Esophagus muscularis mucosa (tissue), 4 donors: ENCODE measurements around the gene PPM1D.

ENCODE experiments used
- EP300 ChIP-seq: sonication (generic); formaldehyde crosslinking; IDR thresholded peaks from one replicate; pipeline ENCODE4 v1.6.1; 2017; ENCODE audit warnings: antibody characterized with exemption
- POLR2AphosphoS5 ChIP-seq, 2 donors: sonication (generic); formaldehyde crosslinking; IDR thresholded peaks; one replicate each; pipeline ENCODE4 v1.6.1; 2017; ENCODE audit warnings: antibody characterized with exemption in 2 of 2
- TF ChIP-seq, protein P1 (sequence below), 3 experiments: fragments of 200-600 bp in 2 of 3; fragments of 450-650 bp in 1 of 3; sonication (generic) in 2 of 3; IDR thresholded peaks; one replicate each; pipeline ENCODE4 v1.5.1; 2017 to 2019; ENCODE audit warnings: antibody characterized with exemption in 3 of 3, mild to moderate bottlenecking in 2 of 3, moderate library complexity in 1 of 3

- TF ChIP-seq, protein P1, sequence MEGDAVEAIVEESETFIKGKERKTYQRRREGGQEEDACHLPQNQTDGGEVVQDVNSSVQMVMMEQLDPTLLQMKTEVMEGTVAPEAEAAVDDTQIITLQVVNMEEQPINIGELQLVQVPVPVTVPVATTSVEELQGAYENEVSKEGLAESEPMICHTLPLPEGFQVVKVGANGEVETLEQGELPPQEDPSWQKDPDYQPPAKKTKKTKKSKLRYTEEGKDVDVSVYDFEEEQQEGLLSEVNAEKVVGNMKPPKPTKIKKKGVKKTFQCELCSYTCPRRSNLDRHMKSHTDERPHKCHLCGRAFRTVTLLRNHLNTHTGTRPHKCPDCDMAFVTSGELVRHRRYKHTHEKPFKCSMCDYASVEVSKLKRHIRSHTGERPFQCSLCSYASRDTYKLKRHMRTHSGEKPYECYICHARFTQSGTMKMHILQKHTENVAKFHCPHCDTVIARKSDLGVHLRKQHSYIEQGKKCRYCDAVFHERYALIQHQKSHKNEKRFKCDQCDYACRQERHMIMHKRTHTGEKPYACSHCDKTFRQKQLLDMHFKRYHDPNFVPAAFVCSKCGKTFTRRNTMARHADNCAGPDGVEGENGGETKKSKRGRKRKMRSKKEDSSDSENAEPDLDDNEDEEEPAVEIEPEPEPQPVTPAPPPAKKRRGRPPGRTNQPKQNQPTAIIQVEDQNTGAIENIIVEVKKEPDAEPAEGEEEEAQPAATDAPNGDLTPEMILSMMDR (IDR thresholded peaks at IDR 0.05) = no peak
- TF ChIP-seq EP300 (no peak), POLR2AphosphoS5 (IDR thresholded peaks at IDR 0.05) (no peak)
These were observed 79.3 kb downstream of the PPM1D start for GRCh38 chr17:60679287-60679686.
